BE2C (cell line): ENCODE measurements around the gene IWS1.
A peak's percentile ranks its signal among the peaks of the same experiment; 100 is the strongest.

Source experiments
- DNase-seq: peaks from one replicate; pipeline ENCODE4 v3.0.0-alpha.2; 2020
- H3K27me3 ChIP-seq: fragments of 250-450 bp; sonication (Bioruptor Pico); 2 replicates; pipeline ENCODE4 v1.5.1; 2020; ENCODE audit warnings: mild to moderate bottlenecking
- H3K36me3 ChIP-seq: fragments of 250-450 bp; sonication (Bioruptor Pico); 2 replicates; pipeline ENCODE4 v1.5.1; 2020; ENCODE audit warnings: mild to moderate bottlenecking
- H3K4me1 ChIP-seq: fragments of 250-450 bp; sonication (Bioruptor Pico); 2 replicates; pipeline ENCODE4 v1.5.1; 2020
- H3K4me3 ChIP-seq: 2 replicates; pipeline ENCODE4 v1.5.1; 2011; ENCODE audit warnings: low read depth, low read length
- H3K9me3 ChIP-seq: fragments of 250-450 bp; sonication (Bioruptor Pico); 2 replicates; pipeline ENCODE4 v1.5.1; 2020
- TF ChIP-seq, protein P1 (sequence below): IDR thresholded peaks from 2 replicates; pipeline ENCODE4 v1.5.1; 2012; ENCODE audit warnings: mild to moderate bottlenecking, low read depth, low read length

IWS1 gene

DNA sequence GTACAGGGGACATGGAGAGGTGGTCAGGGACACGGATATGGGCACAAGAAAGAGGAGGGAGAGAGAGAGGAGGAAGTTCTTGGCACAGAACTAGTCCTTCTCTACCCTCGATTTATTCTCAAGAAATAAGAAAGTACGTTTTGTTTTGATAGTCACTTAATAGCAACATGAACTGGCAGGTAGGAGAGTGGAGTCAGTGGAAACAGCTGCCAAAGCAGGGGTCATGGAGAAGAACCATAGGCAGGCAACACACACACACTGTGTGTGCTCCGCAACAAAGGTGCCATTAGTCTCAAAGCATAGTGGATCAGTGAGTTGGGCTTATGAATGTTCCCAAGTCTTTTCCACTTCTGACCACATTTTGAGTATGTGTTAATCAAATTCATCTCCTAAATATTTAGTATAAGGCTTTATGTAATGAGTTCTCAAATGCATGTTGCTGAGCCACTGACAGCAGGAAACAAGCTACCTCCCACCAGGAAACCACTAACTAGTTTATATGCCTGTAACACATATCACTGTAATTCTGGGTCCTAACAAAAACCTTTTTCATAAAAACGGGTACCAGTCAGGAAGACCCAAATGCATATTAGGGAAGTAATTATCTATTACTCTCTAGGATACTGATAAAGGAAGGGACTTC, 41.1 kb downstream of the IWS1 start:
- no peaks in the 10 kb centered on the region for H3K27me3 ChIP-seq
- H3K9me3 ChIP-seq = no peaks in the 10 kb centered on the region
- TF ChIP-seq, protein P1, sequence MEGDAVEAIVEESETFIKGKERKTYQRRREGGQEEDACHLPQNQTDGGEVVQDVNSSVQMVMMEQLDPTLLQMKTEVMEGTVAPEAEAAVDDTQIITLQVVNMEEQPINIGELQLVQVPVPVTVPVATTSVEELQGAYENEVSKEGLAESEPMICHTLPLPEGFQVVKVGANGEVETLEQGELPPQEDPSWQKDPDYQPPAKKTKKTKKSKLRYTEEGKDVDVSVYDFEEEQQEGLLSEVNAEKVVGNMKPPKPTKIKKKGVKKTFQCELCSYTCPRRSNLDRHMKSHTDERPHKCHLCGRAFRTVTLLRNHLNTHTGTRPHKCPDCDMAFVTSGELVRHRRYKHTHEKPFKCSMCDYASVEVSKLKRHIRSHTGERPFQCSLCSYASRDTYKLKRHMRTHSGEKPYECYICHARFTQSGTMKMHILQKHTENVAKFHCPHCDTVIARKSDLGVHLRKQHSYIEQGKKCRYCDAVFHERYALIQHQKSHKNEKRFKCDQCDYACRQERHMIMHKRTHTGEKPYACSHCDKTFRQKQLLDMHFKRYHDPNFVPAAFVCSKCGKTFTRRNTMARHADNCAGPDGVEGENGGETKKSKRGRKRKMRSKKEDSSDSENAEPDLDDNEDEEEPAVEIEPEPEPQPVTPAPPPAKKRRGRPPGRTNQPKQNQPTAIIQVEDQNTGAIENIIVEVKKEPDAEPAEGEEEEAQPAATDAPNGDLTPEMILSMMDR = no peak
- no peak overlapping the region for H3K4me3 ChIP-seq
- H3K4me1 ChIP-seq = no peaks in the 10 kb centered on the region
- no peak for DNase-seq
- H3K36me3 ChIP-seq = peaks cover 24% of the 10 kb centered on the region

DNA sequence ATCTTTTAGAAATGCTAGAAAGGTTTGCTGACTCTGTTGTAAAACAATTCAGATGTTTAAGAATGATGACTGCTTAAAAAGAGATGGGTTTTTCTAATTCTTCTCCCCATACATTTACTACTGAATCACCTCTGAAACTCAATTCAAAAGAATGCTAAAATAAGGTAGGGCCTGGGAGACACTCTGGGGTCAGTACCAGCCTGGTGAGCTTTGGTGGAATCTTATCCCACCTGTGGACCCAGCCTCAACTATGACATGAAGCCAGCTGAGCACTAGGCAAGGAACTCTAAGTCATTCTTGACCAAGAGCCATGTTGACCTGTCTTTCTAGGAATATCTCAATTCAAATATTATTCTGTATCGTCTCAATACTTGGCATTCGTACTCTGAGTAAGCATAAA, 44.3 kb downstream of the IWS1 start:
- H3K27me3 ChIP-seq = no peaks in the 10 kb centered on the region
- TF ChIP-seq, protein P1 = no peak
- H3K4me3 ChIP-seq = no peak overlapping the region
- peaks cover 7% of the 10 kb centered on the region for H3K36me3 ChIP-seq
- H3K4me1 ChIP-seq = no peaks in the 10 kb centered on the region
- DNase-seq = no peak
- H3K9me3 ChIP-seq = no peaks in the 10 kb centered on the region

DNA sequence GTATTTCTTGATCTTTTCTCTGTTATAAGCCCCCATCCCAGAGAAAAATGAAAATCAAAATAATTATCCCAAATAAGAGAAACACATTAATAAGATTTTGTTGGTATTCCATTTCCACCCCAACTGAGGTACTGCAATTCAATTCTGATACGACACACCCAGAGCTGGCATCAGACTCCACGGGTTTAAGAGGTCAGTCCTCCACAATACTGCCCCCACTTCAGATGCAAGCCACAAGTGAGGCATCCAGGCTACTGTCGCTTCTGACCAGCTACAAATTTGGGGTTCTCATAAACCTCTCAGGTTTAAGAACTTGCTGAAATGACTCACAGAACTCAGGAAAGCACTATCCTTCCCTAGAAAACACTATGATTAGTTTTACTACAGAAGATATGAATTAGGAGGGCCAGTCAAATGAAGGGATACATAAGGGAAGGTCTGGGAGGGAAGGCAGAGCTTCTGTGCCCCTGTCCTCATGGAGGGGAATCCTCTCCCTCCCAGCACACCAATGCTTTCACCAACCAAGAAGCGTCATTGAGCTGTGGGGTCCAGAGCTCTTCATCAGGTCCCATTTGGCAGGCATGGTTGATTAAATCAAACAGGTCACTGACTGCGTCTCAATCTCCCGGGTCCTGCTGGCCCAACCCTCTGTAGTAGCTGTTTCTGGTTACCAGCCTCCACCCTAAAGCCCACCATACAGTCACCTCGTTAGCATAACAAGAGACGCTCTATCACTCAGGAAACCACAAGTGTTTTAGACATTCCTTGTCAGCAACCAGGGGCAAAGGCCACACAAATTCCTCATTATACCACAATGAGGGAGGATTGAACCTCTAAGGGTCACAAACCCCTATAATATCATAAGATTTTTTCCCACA, 46.2 kb downstream of the IWS1 start:
- H3K36me3 ChIP-seq = peaks cover 4% of the 10 kb centered on the region
- H3K27me3 ChIP-seq = no peaks in the 10 kb centered on the region
- TF ChIP-seq, protein P1 = no peak
- H3K9me3 ChIP-seq = no peaks in the 10 kb centered on the region
- no peaks in the 10 kb centered on the region for H3K4me1 ChIP-seq
- DNase-seq = no peak
- H3K4me3 ChIP-seq = no peak overlapping the region

DNA sequence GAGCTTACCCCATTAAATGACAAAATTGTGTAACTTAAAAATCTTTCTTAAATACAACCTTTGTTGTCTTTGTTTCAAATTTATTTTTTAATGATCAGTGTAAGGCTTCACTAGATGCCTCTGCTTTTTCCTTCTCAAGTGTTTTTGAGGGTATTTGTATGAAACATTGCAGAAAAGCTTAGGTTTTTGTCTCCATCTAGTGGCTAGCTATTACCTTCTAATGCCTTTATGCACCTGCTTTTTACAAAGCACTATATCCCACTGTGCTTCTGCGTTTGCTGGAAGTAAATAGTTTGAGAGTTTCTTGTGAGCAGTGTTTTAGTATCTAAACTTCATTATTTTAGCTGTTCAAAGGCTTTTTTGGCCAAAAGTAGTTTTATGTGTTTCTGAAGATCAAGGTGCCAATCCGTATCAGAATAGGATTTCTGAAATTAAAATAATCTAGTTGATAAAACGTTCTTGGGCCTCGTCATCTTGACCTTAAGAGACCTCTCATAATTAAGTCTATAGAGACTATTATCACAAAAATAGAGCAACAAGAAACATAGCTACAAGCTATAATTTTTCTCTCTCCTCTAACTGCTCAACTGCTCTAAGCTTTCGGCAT, 47.0 kb downstream of the IWS1 start:
- Histone ChIP-seq H3K4me3 (no peak overlapping the region), H3K27me3 (no peaks in the 10 kb centered on the region), H3K4me1 (no peaks in the 10 kb centered on the region), H3K36me3 (peaks cover 4% of the 10 kb centered on the region), H3K9me3 (no peaks in the 10 kb centered on the region)
- no peak for DNase-seq
- TF ChIP-seq, protein P1 = peak; percentile 59

DNA sequence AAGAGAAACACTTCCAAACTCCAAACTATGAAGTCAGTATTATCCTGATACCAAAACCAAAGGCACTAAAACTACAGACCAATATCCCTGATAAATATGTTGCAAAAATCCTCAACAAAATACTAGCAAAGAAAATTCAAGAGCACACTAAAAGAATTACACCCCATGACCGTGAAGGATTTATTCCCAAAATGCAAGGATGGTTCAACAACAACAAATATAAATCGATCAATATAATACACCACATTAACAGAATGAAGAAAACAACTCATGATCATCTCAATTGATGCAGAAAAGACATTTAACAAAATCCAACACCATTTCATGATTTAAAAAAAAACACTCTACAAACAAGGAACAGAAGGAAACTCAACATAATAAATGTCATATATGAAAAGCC, 50.5 kb downstream of the IWS1 start:
- Histone ChIP-seq H3K36me3 (no peaks in the 10 kb centered on the region), H3K4me3 (no peak overlapping the region), H3K9me3 (no peaks in the 10 kb centered on the region), H3K27me3 (no peaks in the 10 kb centered on the region), H3K4me1 (no peaks in the 10 kb centered on the region)
- TF ChIP-seq, protein P1 = no peak
- no peak for DNase-seq
